K562 (cell line): ENCODE data around the gene ZNF691. TPM values are rescaled to one million over a fixed set of nuclear protein-coding genes. Genes with fewer than 3 reads are reported as not detected.

Experiments used
- ATAC-seq: fragments of 200-7000 bp; cut with Tn5 transposase; 3 replicates; pipeline ENCODE4 v1.9.1; 2020; ENCODE audit warnings: moderate library complexity
- BruUV-seq: library from RNA; stranded (reverse); fragments of 400-500 nt; replicated peaks from 2 replicates; lab custom pipeline; 2021; lab: Mats Ljungman, UMichigan
- CTCF ChIA-PET: fragments of 300-600 bp; formaldehyde crosslinking; extraction: SDS; loops from one replicate; lab custom pipeline; 2021; ENCODE audit warnings: low intra/inter-chr PET ratio; lab: Yijun Ruan, JAX
- POLR2A ChIA-PET: fragments of 300-600, 350-650 bp; sonication (Branson Sonifier 250); formaldehyde crosslinking; extraction: SDS; loops from one replicate; lab custom pipeline; 2021; ENCODE audit warnings: antibody characterized with exemption, inconsistent platforms; lab: Yijun Ruan, JAX
- DNase-seq, 4 experiments: peaks; one replicate each; pipeline versions ENCODE4 v3.0.0 to v3.0.0-alpha.2; 2011 to 2018; ENCODE audit warnings: low spot score in 3 of 4, mixed read lengths in 3 of 4; ENCODE audit errors: extremely low read depth in 1 of 4
- FAIRE-seq: peaks from 2 replicates; lab custom pipeline; 2011; peaks lifted over from hg19 to GRCh38; lab: Jason Lieb, UNC
- H2AFZ ChIP-seq: 2 replicates; pipeline ENCODE4 v1.6.0; 2011; ENCODE audit warnings: low read depth, low read length, control low read depth, inconsistent platforms
- H3K27ac ChIP-seq: fragments of 200-600 bp; 3 replicates; pipeline ENCODE4 v1.8.0; 2011; ENCODE audit warnings: low read depth, mild to moderate bottlenecking, control low read depth, inconsistent platforms, low read length, moderate library complexity, mixed read lengths; ENCODE audit errors: extremely low read depth
- H3K27me3 ChIP-seq, 2 experiments: fragments of 300-600 bp in 1 of 2; 2 replicates in 1 of 2; 3 replicates in 1 of 2; pipeline versions ENCODE4 v1.6.0 to v1.8.0; 2011; ENCODE audit warnings: inconsistent platforms in 2 of 2, low read length in 2 of 2, mild to moderate bottlenecking in 1 of 2, mixed read lengths in 1 of 2, moderate library complexity in 1 of 2; ENCODE audit not compliant: control insufficient read depth in 2 of 2, insufficient read depth in 2 of 2
- H3K36me3 ChIP-seq: fragments of 300-600 bp; 3 replicates; pipeline ENCODE4 v1.8.0; 2011; ENCODE audit warnings: mild to moderate bottlenecking, low read length, inconsistent platforms; ENCODE audit not compliant: control insufficient read depth, insufficient read depth
- H3K4me1 ChIP-seq, 2 experiments: fragments of 200-600 bp in 1 of 2; replicated peaks in 1 of 2; 2 replicates in 1 of 2; 3 replicates in 1 of 2; pipeline versions ENCODE4 v1.5.1 to v1.8.0; 2011; ENCODE audit warnings: inconsistent platforms in 2 of 2, low read length in 2 of 2, mild to moderate bottlenecking in 1 of 2, mixed read lengths in 1 of 2, moderate library complexity in 1 of 2; ENCODE audit not compliant: control insufficient read depth in 2 of 2, insufficient read depth in 2 of 2
- H3K4me2 ChIP-seq: 2 replicates; pipeline ENCODE4 v1.6.1; 2011; ENCODE audit warnings: low read length, control low read depth, inconsistent platforms, mixed read lengths; ENCODE audit not compliant: insufficient read depth
- H3K4me3 ChIP-seq: fragments of 200-600 bp; sonication (generic), shearing (Covaris generic); 2 replicates; pipeline ENCODE4 v1.5.1; 2016; ENCODE audit warnings: control low read depth, inconsistent platforms
- H3K79me2 ChIP-seq: fragments of 200-600 bp; 3 replicates; pipeline ENCODE4 v1.8.0; 2011; ENCODE audit warnings: low read length, inconsistent platforms; ENCODE audit not compliant: control insufficient read depth, insufficient read depth
- H3K9ac ChIP-seq, 2 experiments: 2 replicates each; pipeline versions ENCODE4 v1.6.0 to v1.6.1; 2011; ENCODE audit warnings: low read depth in 2 of 2, low read length in 2 of 2, control low read depth in 1 of 2, inconsistent platforms in 1 of 2, mild to moderate bottlenecking in 1 of 2, mixed read lengths in 1 of 2; ENCODE audit not compliant: insufficient read depth in 1 of 2
- H3K9me1 ChIP-seq: one replicate; pipeline ENCODE4 v1.6.0; 2011; ENCODE audit warnings: inconsistent platforms, mild to moderate bottlenecking, low read length, moderate library complexity; ENCODE audit not compliant: control insufficient read depth, insufficient read depth
- H3K9me3 ChIP-seq: replicated peaks from 2 replicates; pipeline ENCODE4 v1.5.1; 2011; ENCODE audit warnings: low read depth, low read length, inconsistent platforms; ENCODE audit not compliant: control insufficient read depth, insufficient read depth
- H4K20me1 ChIP-seq: replicated peaks from 2 replicates; pipeline ENCODE4 v1.6.1; 2011; ENCODE audit warnings: low read length, inconsistent platforms, mixed read lengths; ENCODE audit not compliant: control insufficient read depth, insufficient read depth
- ARID3A ChIP-seq: IDR thresholded peaks from 2 replicates; pipeline ENCODE4 v1.6.1; 2012; ENCODE audit warnings: low read depth, low read length, improper control_type of control experiment, borderline replicate concordance
- BRD9 ChIP-seq: fragments of 450-650 bp; IDR thresholded peaks from 2 replicates; pipeline ENCODE4 v1.6.1; 2018; ENCODE audit warnings: low read depth; ENCODE audit not compliant: partially characterized antibody
- EP300 ChIP-seq: IDR thresholded peaks from 2 replicates; pipeline ENCODE4 v1.6.1; 2012; ENCODE audit warnings: low read length, improper control_type of control experiment
- HNRNPH1 ChIP-seq: fragments of 200-400 bp; formaldehyde crosslinking; optimal IDR thresholded peaks from 2 replicates; pipeline ENCODE3; 2017; ENCODE audit warnings: low read depth, mild to moderate bottlenecking, low read length, moderate library complexity
- MEF2D ChIP-seq: conservative IDR thresholded peaks from 2 replicates; pipeline ENCODE4 v1.6.1; 2016; ENCODE audit warnings: low read depth, missing genetic modification characterization, missing compliant biosample characterization
- MEIS2 ChIP-seq: fragments of 450-650 bp; IDR thresholded peaks from 2 replicates; pipeline ENCODE4 v1.6.1; 2014; ENCODE audit warnings: mild to moderate bottlenecking; ENCODE audit not compliant: partially characterized antibody
- NCOR1 ChIP-seq: fragments of 450-650 bp; IDR thresholded peaks from 2 replicates; pipeline ENCODE4 v1.6.1; 2016; ENCODE audit warnings: mild to moderate bottlenecking, moderate library complexity
- TCF7 ChIP-seq: sonication (generic); IDR thresholded peaks from 2 replicates; pipeline ENCODE4 v1.6.1; 2016; ENCODE audit warnings: antibody characterized with exemption, borderline replicate concordance
- TEAD1 ChIP-seq, 2 experiments: fragments of 450-650 bp in 1 of 2; sonication (generic) in 1 of 2; formaldehyde crosslinking; IDR thresholded peaks; 2 replicates each; pipeline versions ENCODE4 v1.4.0 to v1.8.0; 2020 to 2022; ENCODE audit warnings: mild to moderate bottlenecking in 2 of 2, missing genetic modification reagents in 1 of 2
- WGBS: fragments of 100-300 bp; shearing (Covaris generic); methylation state at CpG from one replicate; pipeline ENCODE4 v1.1.6; 2016; ENCODE audit warnings: low coverage, mixed read lengths; ENCODE audit not compliant: insufficient coverage; ENCODE audit errors: missing lambda C conversion rate; 5-methylcytosine and 5-hydroxymethylcytosine counted together
- in situ Hi-C: fragments of 300-500 bp; cut with MboI; formaldehyde crosslinking; loops from 4 replicates; pipeline ENCODE4 v1.15.0; 2018; ENCODE audit warnings: inconsistent platforms, mixed read lengths
- intact Hi-C: fragments of 100-400 bp; cut with micrococcal nuclease; formaldehyde crosslinking; loops from 2 replicates; pipeline ENCODE4 v1.14.2; 2022
- polyA plus RNA-seq, 8 experiments: library from polyadenylated mRNA; depleted of rRNA in 4 of 8; stranded (reverse) in 5 of 8; unstranded in 3 of 8; fragments of >200 nt; fragmentation: Nextera tagmentation in 2 of 8; fragmentation: Illumina TruSeq in 1 of 8; extraction: Ambion mirVana in 2 of 8; extraction: Trizol in 1 of 8; gene quantifications; 2 replicates each; pipeline versions ENCODE4 v1.2.1 to v1.2.3, GENCODE V29; 2011 to 2014; ENCODE audit warnings: inconsistent platforms in 1 of 8, missing spikeins in 1 of 8
- total RNA-seq, 7 experiments: library from RNA; depleted of rRNA in 6 of 7; stranded (reverse); fragments of >200 nt in 6 of 7; fragmentation: Illumina TruSeq in 2 of 7; extraction: Trizol in 2 of 7; gene quantifications; 2 replicates each; pipeline versions ENCODE4 v1.2.1 to v1.2.3, GENCODE V29; 2011 to 2021; ENCODE audit warnings: low replicate concordance in 1 of 7
- TF ChIP-seq, protein P1 (sequence below): fragments of 450-650 bp; IDR thresholded peaks from 2 replicates; pipeline ENCODE4 v1.6.1; 2016; ENCODE audit warnings: missing biosample characterization, missing genetic modification characterization
- TF ChIP-seq, protein P2 (sequence below), 3 experiments: fragments of 200-800 bp in 1 of 3; sonication (Bioruptor generic) in 1 of 3; sonication (generic) in 1 of 3; formaldehyde crosslinking in 1 of 3; IDR thresholded peaks; 2 replicates each; pipeline versions ENCODE4 v1.6.1 to v1.8.0; 2016 to 2022; ENCODE audit warnings: mild to moderate bottlenecking in 2 of 3, missing compliant biosample characterization in 2 of 3, missing genetic modification characterization in 2 of 3, missing genetic modification reagents in 1 of 3

The ZNF691 gene
- total and polyA plus RNA-seq, 9 of the 15 experiments (the other 6 are each of a cell fraction or from before 2014, with no cell fraction given) = 10.7 to 30.4 (median 14.8) TPM

DNA sequence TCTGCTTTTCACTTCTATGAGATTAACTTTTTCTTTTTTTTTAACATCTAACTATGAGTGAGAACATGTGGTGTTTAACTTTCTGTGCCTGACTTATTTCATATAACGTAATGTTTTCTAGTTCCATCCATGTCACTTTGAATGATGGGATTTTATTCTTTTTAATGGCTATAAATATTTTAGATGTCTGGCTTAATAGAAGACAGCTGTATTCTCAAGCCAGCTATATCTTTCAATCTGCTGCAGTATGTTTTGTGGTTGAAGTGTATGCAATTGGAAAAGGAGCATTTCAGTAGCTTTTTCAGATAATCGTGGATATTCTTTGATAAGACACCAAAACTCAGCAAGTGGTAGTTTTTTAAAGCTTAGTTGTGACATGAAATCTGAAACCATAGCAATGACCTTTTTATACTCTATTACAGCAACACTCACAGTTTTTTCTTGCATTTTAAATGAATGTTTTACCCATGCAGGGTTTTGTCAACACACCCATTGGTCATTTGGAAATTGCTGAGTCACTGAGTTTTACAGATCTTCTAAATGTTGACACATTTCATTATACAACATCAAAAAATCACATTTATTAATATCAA, 23.5 kb upstream of the ZNF691 start:
- Histone ChIP-seq H4K20me1 (no peaks in the 10 kb centered on the region), H3K4me2 (peak overlapping the region; percentile 10; the same call in 1 of the 2 replicates), H3K36me3 (0 out of 3 replicates have a peak, but pooled peaks cover under 1% of the 10 kb centered on the region), H3K9me1 (no peaks in the 10 kb centered on the region), H3K79me2 (peaks cover 48% of the 10 kb centered on the region), H3K9ac (peak overlapping the region in 1 of 2 experiments; percentile 86; a peak in 2 of 4 replicates), H3K27me3 (no peaks in the 10 kb centered on the region), H2AFZ (peak overlapping the region; percentile 8; the same call in 1 of the 2 replicates), H3K4me3 (no peak overlapping the region), H3K4me1 (peaks cover 18 to 58% of the 10 kb centered on the region in 2 experiments), H3K9me3 (no peaks in the 10 kb centered on the region), H3K27ac (peak overlapping the region; percentile 73; the same call in 2 of the 3 replicates)
- WGBS = 21% methylated on average over 2 of the region's 2 CpGs
- intact Hi-C loops = loop anchor here (5.0 kb wide), 1 partner anchor 139 kb away; no protein-coding TSS in a partner anchor
- DNase-seq (peak in 2 of 4 experiments; percentile 44 to 63), FAIRE-seq (no peak), ATAC-seq (no peak)
- POLR2A ChIA-PET = interaction anchor here (0.6 to 8.7 kb wide), 2 partner anchors 23 to 56 kb away, joined by 3 to 76 read pairs; partner anchors contain the start of genes C1orf50, P3H1 and ZNF691
- BruUV-seq = no TSS peak
- in situ Hi-C loops = no loop called here
- CTCF ChIA-PET = no interaction called here
- TF ChIP-seq MEF2D (0 out of 2 replicates have a peak, but pooled peaks have one; percentile 20), HNRNPH1 (no peak), BRD9 (peak; percentile 26), NCOR1 (peak; percentile 9; the same call in 1 of the 2 replicates), TCF7 (no peak), MEIS2 (peak; percentile 59), TEAD1 (CRISPR knock-in tag; IDR thresholded peaks at IDR 0.05) (0 out of 4 replicates have a peak, but pooled peaks of 1 of the 2 experiments have one; percentile 37), ARID3A (peak; percentile 66; the same call in 1 of the 2 replicates), EP300 (peak; percentile 39; the same call in 1 of the 2 replicates)
- TF ChIP-seq, protein P1, sequence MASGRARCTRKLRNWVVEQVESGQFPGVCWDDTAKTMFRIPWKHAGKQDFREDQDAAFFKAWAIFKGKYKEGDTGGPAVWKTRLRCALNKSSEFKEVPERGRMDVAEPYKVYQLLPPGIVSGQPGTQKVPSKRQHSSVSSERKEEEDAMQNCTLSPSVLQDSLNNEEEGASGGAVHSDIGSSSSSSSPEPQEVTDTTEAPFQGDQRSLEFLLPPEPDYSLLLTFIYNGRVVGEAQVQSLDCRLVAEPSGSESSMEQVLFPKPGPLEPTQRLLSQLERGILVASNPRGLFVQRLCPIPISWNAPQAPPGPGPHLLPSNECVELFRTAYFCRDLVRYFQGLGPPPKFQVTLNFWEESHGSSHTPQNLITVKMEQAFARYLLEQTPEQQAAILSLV (tag) = 0 out of 2 replicates have a peak, but pooled peaks have one; percentile 9
- TF ChIP-seq, protein P2, sequence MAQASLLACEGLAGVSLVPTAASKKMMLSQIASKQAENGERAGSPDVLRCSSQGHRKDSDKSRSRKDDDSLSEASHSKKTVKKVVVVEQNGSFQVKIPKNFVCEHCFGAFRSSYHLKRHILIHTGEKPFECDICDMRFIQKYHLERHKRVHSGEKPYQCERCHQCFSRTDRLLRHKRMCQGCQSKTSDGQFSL (CRISPR knock-in tag; IDR thresholded peaks at IDR 0.05) = no peak
- TF ChIP-seq, protein P2 (tag; IDR thresholded peaks at IDR 0.05) = no peak
